B cell (primary cell): Measurements from ENCODE around the gene BMPER.

Experiments used
- EZH2 ChIP-seq: IDR thresholded peaks from 2 replicates; pipeline ENCODE4 v1.6.1; 2012; ENCODE audit warnings: borderline replicate concordance, low read depth, mild to moderate bottlenecking, moderate library complexity, low read length; ENCODE audit not compliant: insufficient read depth, poor library complexity, severe bottlenecking
- TF ChIP-seq, protein P1 (sequence below): fragments of 200-600 bp; IDR thresholded peaks from one replicate; pipeline ENCODE4 v1.8.0; 2022; ENCODE audit warnings: antibody characterized with exemption, mild to moderate bottlenecking

DNA sequence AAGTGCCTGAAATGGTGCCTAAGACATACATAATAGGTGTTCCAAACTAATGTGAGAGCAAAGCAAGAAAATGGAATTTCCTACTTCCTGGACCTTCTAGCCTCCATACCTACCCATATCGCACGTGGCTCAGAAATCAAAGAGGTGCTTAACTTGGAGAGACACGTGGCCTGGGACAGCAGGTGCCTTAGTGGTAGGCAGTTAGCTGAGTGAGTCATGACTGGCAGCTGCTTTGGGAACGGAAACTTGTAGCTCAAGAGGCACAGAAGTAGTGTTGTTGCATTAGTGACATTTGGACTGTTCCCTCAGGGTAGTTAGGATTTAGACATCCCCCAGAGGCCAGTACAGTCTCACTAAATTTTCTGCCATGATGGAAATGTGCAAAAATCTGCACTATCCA lies 12.0 kb upstream of the BMPER start:
- TF ChIP-seq, protein P1, sequence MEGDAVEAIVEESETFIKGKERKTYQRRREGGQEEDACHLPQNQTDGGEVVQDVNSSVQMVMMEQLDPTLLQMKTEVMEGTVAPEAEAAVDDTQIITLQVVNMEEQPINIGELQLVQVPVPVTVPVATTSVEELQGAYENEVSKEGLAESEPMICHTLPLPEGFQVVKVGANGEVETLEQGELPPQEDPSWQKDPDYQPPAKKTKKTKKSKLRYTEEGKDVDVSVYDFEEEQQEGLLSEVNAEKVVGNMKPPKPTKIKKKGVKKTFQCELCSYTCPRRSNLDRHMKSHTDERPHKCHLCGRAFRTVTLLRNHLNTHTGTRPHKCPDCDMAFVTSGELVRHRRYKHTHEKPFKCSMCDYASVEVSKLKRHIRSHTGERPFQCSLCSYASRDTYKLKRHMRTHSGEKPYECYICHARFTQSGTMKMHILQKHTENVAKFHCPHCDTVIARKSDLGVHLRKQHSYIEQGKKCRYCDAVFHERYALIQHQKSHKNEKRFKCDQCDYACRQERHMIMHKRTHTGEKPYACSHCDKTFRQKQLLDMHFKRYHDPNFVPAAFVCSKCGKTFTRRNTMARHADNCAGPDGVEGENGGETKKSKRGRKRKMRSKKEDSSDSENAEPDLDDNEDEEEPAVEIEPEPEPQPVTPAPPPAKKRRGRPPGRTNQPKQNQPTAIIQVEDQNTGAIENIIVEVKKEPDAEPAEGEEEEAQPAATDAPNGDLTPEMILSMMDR: no peak
- TF ChIP-seq EZH2: no peak
